G401 (cell line): ENCODE measurements around the gene MPG. TPM values are rescaled to one million over a fixed set of nuclear protein-coding genes. Genes with fewer than 3 reads are reported as not detected.
A peak's percentile ranks its signal among the peaks of the same experiment; 100 is the strongest.
"Not testable (repeated sequence)": the region's sequence is repeated elsewhere in the genome, so short reads cannot be mapped to it uniquely, and the experiment has no call there.

ENCODE experiments used
- DNase-seq: peaks from one replicate; pipeline ENCODE4 v3.0.0-alpha.2; 2015; ENCODE audit warnings: low spot score
- in situ Hi-C: cut with HindIII; loops from 2 replicates; pipeline ENCODE4 v1.10.0; 2016; ENCODE audit warnings: low sequenced_read_pairs, mixed read lengths
- total RNA-seq: library from RNA; depleted of rRNA; stranded (reverse); fragments of >200 nt; shearing (Covaris generic); gene quantifications from 2 replicates; pipeline ENCODE4 v1.2.3, GENCODE V29; 2014

Gene MPG
- total RNA-seq, 1 experiment from 2014 or later = 158 TPM

- in situ Hi-C loops = no loop called here
- DNase-seq = no peak
Observed at GRCh38 chr16:101586-101985, 23.6 kb downstream of the MPG start.

GRCh38 chr16:102060-102855, 24.2 kb downstream of the MPG start:
- in situ Hi-C loops = no loop called here
- peak; percentile 30 for DNase-seq

GRCh38 chr16:104355-104754, 26.3 kb downstream of the MPG start:
- DNase-seq = no peak
- in situ Hi-C loops = no loop called here

DNA sequence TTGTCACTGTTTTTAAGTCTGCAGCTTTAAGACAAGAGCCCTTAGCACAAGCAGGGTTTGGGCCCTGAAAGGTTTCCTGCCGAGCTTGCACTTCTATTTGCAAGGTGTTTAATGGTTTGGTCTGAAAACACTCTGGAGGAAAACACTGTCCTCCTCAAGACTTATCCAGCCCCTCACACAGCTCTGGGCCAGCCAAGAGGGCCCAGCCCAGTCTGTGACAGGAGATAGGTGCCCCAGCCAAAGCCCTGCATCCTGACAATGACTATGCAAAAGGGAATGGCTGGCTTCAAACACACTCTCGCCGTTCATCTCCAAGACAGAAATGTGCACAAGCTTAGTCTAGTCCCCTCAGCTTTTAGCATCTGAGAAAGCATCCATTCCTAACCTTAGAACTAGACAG, 26.9 kb downstream of the MPG start:
- in situ Hi-C loops = no loop called here

GRCh38 chr16:105521-105920, 27.5 kb downstream of the MPG start:
- in situ Hi-C loops = no loop called here
- no peak for DNase-seq

More for the DNA sequence above, 26.9 kb downstream of the MPG start:
- no peak for DNase-seq

- in situ Hi-C loops = no loop called here
- peak; percentile 90 for DNase-seq
Observed at GRCh38 chr16:106623-107324, 28.7 kb downstream of the MPG start.

DNA sequence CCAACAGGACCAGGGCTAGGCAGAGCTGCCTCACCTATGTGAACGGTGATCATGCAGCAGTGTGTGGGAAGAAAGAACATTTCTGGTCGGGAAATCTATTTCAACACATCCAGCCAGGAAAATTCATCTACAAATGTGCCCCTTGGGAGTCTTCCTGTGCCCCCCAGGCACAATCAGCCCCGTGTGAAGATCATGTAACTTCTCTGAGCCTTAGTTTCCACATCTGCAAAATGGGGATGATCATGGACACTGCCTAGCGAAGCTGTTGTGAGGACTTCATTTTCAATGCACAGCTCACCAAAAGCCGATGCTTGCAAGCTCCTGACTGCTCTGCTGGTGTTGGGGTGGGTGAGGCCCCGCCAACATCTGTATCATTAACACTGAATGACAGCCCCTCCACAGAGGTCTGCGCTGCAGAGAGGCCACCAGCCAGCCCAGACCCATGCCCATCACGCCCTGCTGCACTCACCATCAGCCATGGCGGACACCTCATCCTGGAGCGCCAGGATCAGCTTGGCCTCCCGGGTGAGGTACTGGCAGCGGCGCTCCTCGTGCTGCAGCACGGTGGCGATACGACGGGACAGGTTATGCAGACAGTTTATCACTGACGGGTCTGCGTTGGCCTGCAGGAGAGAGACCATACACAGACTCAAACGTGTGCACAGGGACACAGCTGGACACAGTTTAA, 34.3 kb downstream of the MPG start:
- no peak for DNase-seq
- in situ Hi-C loops = no loop called here

GRCh38 chr16:114327-114726, 36.3 kb downstream of the MPG start:
- in situ Hi-C loops = no loop called here
- no peak for DNase-seq

GRCh38 chr16:116015-116414, 38.0 kb downstream of the MPG start:
- no peak for DNase-seq
- in situ Hi-C loops = no loop called here

GRCh38 chr16:117379-118365, 39.6 kb downstream of the MPG start:
- in situ Hi-C loops = no loop called here
- DNase-seq = peak; percentile 56

DNA sequence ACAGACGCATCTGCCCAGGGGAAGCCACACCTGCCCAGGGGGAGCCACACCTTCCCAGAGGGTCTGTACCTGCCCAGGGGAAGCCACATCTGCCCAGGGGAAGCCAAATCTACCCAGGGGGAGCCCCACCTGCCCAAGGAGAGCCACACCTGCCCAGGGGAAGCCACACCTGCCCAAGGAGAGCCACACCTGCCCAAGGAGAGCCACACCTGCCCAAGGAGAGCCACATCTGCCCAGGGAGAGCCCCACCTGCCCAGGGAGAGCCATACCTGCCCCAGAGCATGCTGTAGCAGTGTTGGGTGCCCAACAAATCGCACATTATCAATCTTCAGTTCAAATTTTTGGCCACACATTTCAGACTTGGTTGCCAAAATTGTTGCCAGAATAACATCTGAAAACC, 40.8 kb downstream of the MPG start:
- DNase-seq = no peak
- in situ Hi-C loops = no loop called here

- DNase-seq = no peak
- in situ Hi-C loops = no loop called here
Observed at GRCh38 chr16:119295-119694, 41.3 kb downstream of the MPG start.

DNA sequence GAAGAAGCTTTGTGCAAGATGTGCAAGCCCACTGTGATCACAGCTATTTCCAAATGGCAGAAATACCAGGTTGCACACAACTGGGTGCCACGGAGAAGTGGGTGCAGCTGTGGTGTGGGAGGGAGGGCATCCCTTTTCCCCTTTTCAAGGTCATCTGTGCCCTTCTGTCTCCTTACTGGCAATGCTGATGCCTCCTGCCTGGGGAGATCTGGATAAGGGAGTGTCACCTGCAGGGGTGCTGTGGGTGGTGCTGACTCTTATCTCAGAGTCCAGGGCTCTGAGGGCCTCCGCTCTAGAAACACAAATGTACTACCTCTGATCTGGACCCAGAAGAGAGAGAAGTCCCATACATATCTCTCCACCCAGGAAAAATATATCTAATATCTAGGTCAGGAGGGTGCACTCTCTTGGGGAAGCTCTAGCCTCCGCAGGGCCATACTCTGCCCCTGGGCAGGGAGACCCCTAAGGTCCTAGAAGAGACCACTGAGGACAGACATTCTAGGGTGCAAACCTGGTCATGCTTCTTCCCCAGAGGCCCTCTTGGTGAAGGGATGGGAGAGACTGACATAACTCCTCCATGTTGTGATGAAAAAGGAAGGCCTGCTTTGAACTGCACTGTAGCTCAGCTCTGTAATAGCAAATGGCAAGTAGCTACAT, 41.9 kb downstream of the MPG start:
- in situ Hi-C loops = no loop called here
- DNase-seq = no peak

GRCh38 chr16:120756-121155, 42.7 kb downstream of the MPG start:
- no peak for DNase-seq
- in situ Hi-C loops = no loop called here

DNA sequence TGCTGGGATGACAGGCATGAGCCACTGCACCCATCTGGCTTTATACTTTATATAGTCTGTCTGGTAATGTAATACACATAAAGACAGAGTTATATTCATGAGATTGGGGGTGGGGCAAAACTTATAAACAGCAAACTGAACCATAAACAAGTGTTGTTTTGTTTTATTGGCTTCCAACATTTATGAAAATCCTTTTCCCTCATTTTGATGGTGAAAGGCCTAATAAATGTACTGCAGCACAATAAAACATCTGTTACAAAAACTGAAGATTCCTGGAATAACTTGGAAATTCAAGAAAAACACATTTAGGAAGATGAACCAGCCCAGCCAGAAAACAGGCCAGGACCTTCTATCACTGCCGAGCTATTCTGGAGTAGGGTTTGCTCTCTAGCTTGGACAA, 44.3 kb downstream of the MPG start:
- in situ Hi-C loops = no loop called here
- DNase-seq = no peak

- in situ Hi-C loops, DNase-seq: not testable (repeated sequence)
Observed at GRCh38 chr16:123558-124350, 45.7 kb downstream of the MPG start.

DNA sequence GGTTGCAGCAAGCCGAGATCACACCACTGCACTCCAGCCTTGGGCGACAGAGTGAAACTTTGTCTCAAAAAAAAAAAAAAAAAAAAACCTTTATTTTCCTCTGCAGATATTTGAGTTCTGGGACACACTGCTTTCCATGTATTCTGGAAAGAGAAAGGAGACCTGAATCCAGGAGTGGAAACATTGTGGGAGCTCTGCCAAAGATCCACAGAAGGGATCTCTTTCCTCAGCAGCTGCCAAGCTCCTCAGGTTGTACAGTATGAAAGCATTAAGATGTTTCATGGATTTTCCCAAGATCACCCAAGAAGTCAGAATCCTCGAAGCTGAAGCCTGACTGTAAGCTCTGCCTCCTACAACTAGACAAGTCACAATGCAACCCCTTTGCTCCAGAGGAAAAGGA, 47.0 kb downstream of the MPG start:
- in situ Hi-C loops = no loop called here
- no peak for DNase-seq

- no peak for DNase-seq
- in situ Hi-C loops = no loop called here
Observed at GRCh38 chr16:129075-129474, 51.0 kb downstream of the MPG start.
